Lower leg skin (tissue), 4 donors: ENCODE measurements around the gene PTPRB. TPM values are rescaled to one million over a fixed set of nuclear protein-coding genes. Genes with fewer than 3 reads are reported as not detected.

Experiments
- DNase-seq, 2 donors: peaks; one replicate each; pipeline ENCODE4 v3.0.0-alpha.2; 2019; ENCODE audit warnings: low spot score in 2 of 2
- H3K4me3 ChIP-seq: fragments of 200-600 bp; sonication (generic); 2 replicates; pipeline ENCODE4 v1.5.1; 2017; ENCODE audit warnings: mild to moderate bottlenecking, low read depth; ENCODE audit not compliant: poor library complexity, severe bottlenecking
- POLR2A ChIP-seq, 2 donors: fragments of 450-650 bp; IDR thresholded peaks; one replicate each; pipeline ENCODE4 v1.6.1; 2016 to 2017; ENCODE audit warnings: antibody characterized with exemption in 2 of 2, mild to moderate bottlenecking in 1 of 2, moderate library complexity in 1 of 2
- WGBS, 2 donors: methylation state at CpG; one replicate each; pipeline ENCODE4 v1.1.5; 2018; 5-methylcytosine and 5-hydroxymethylcytosine counted together
- intact Hi-C: fragments of 100-400 bp; cut with DNase I; formaldehyde crosslinking; loops from one replicate; pipeline ENCODE4 v1.15.0; 2023; ENCODE audit warnings: low total_unique reads
- total RNA-seq, 4 donors: library from RNA; depleted of rRNA; stranded (reverse); fragments of >200 nt; gene quantifications; one replicate each; pipeline ENCODE4 v1.1.0, GENCODE V29; 2016
- TF ChIP-seq, protein P1 (sequence below), 3 donors: fragments of 450-650 bp; IDR thresholded peaks; one replicate each; pipeline ENCODE4 v1.5.1; 2016; ENCODE audit warnings: antibody characterized with exemption in 3 of 3, mild to moderate bottlenecking in 3 of 3, moderate library complexity in 2 of 3

PTPRB gene
- total RNA-seq, 4 donors from 2014 or later: 2.9 to 12.1 (median 6.1) TPM

GRCh38 chr12:70467476-70467875 is 169.8 kb downstream of the PTPRB start:
- no peak overlapping the region for H3K4me3 ChIP-seq
- DNase-seq: no peak
- intact Hi-C loops: no loop called here
- TF ChIP-seq, protein P1, sequence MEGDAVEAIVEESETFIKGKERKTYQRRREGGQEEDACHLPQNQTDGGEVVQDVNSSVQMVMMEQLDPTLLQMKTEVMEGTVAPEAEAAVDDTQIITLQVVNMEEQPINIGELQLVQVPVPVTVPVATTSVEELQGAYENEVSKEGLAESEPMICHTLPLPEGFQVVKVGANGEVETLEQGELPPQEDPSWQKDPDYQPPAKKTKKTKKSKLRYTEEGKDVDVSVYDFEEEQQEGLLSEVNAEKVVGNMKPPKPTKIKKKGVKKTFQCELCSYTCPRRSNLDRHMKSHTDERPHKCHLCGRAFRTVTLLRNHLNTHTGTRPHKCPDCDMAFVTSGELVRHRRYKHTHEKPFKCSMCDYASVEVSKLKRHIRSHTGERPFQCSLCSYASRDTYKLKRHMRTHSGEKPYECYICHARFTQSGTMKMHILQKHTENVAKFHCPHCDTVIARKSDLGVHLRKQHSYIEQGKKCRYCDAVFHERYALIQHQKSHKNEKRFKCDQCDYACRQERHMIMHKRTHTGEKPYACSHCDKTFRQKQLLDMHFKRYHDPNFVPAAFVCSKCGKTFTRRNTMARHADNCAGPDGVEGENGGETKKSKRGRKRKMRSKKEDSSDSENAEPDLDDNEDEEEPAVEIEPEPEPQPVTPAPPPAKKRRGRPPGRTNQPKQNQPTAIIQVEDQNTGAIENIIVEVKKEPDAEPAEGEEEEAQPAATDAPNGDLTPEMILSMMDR (IDR thresholded peaks at IDR 0.05): no peak
- TF ChIP-seq POLR2A (IDR thresholded peaks at IDR 0.05): no peak
- WGBS, 2 donors: 67 to 74% methylated on average over 2 of the region's 2 CpGs

- WGBS, 2 donors: 93 to 95% methylated on average over 2 of the region's 2 CpGs
Measured at GRCh38 chr12:70466753-70467152, 170.5 kb downstream of the PTPRB start.

More at GRCh38 chr12:70466753-70467152, 170.5 kb downstream of the PTPRB start:
- TF ChIP-seq, protein P1 (IDR thresholded peaks at IDR 0.05): no peak
- TF ChIP-seq POLR2A (IDR thresholded peaks at IDR 0.05): no peak
- no peak for DNase-seq
- intact Hi-C loops: no loop called here
- H3K4me3 ChIP-seq: no peak overlapping the region
